ENCODE data around the gene EHBP1L1. TPM values are rescaled to one million over a fixed set of nuclear protein-coding genes. Genes with fewer than 3 reads are reported as not detected.
A peak's percentile ranks its signal among the peaks of the same experiment; 100 is the strongest.

The EHBP1L1 gene
- total and polyA plus RNA-seq, 2 of the 8 experiments (the other 6 are each of a cell fraction or from before 2014, with no cell fraction given), result 4.3 to 6.6 TPM

GRCh38 chr11:65588199-65589054 lies 12.6 kb downstream of the EHBP1L1 start:
- no peak overlapping the region for H2BK120ac ChIP-seq (replicated peaks; ENCODE audit: low read depth, low read length)
- peak overlapping the region; percentile 86; the same call in 1 of the 2 replicates for H2BK20ac ChIP-seq (ENCODE audit: low read length)
- H3K79me2 ChIP-seq (ENCODE audit: control insufficient read depth in 1 of 2, insufficient read depth in 2 of 2, low read length in 2 of 2), result no peaks in the 10 kb centered on the region
- H3K27ac ChIP-seq (ENCODE audit: low read depth, low read length), result no peak overlapping the region
- H3K56ac ChIP-seq (replicated peaks; ENCODE audit: insufficient read length, low read depth, low read length), result no peak overlapping the region
- H2AFZ ChIP-seq (ENCODE audit: low read length), result no peak overlapping the region
- peaks cover 27 to 57% (median 50%) of the 10 kb centered on the region in 4 experiments for H3K27me3 ChIP-seq (replicated peaks in 1 of 4; ENCODE audit: control insufficient read depth in 3 of 4, extremely low read depth in 1 of 4, insufficient read depth in 3 of 4, low read length in 3 of 4)
- peaks cover 0 to 2% of the 10 kb centered on the region in 2 experiments for H4K20me1 ChIP-seq (replicated peaks in 1 of 2; ENCODE audit: control insufficient read depth in 1 of 2, insufficient read depth in 2 of 2, low read length in 2 of 2)
- H3K9me3 ChIP-seq (ENCODE audit: insufficient read depth in 2 of 2, low read depth in 1 of 2, low read length in 1 of 2), result no peaks in the 10 kb centered on the region
- H4K8ac ChIP-seq (ENCODE audit: extremely low read depth, insufficient read depth, low read length), result peak overlapping the region; percentile 59; the same call in 1 of the 2 replicates
- peak overlapping the region; percentile 85; the same call in 1 of the 2 replicates for H2BK12ac ChIP-seq (ENCODE audit: low read depth, low read length)
- H3K79me1 ChIP-seq (ENCODE audit: low read depth, low read length), result no peaks in the 10 kb centered on the region
- ChIA-PET POLR2A (ENCODE audit: partially characterized antibody) (interaction anchor here (0.6 to 5.3 kb wide), 12 partner anchors 12 to 101 kb away, joined by 3 to 25 read pairs (median 4); partner anchors contain the start of genes EHBP1L1, FAM89B, MALAT1 and MAP3K11), CTCF (ENCODE audit: partially characterized antibody) (interaction anchor here (0.6 to 14.5 kb wide), 23 partner anchors 10 to 446 kb away, joined by 3 to 227 read pairs (median 4); partner anchors contain the start of genes EHBP1L1, FAM89B, PCNX3 and ZNRD2)
- peaks cover 3 to 31% (median 13%) of the 10 kb centered on the region in 4 experiments for H3K4me1 ChIP-seq (replicated peaks in 1 of 4; ENCODE audit: control insufficient read depth in 3 of 4, insufficient read depth in 4 of 4, low read length in 3 of 4)
- H3K4ac ChIP-seq (replicated peaks; ENCODE audit: insufficient read length, low read depth, low read length), result no peak overlapping the region
- H3K23me2 ChIP-seq (ENCODE audit: low read depth, low read length), result peaks cover 12% of the 10 kb centered on the region; the same call in 1 of the 2 replicates
- no peak overlapping the region for H3K18ac ChIP-seq (ENCODE audit: extremely low read depth, low read length)
- H3K14ac ChIP-seq (ENCODE audit: insufficient read length), result no peak overlapping the region
- no peak overlapping the region for H3K4me3 ChIP-seq (ENCODE audit: extremely low read depth in 1 of 4, insufficient read depth in 2 of 4, low read depth in 3 of 4, low read length in 4 of 4)
- H3K23ac ChIP-seq (ENCODE audit: insufficient read length), result no peak overlapping the region
- no peaks in the 10 kb centered on the region for H3K36me3 ChIP-seq (ENCODE audit: control insufficient read depth in 2 of 4, insufficient read depth in 4 of 4, low read length in 3 of 4)
- H3K4me2 ChIP-seq (ENCODE audit: insufficient read depth in 1 of 2, low read depth in 2 of 2, low read length in 2 of 2), result peak overlapping the region in 1 of 2 experiments; percentile 18; a peak in 1 of 4 replicates
- no peak for DNase-seq (ENCODE audit: low read depth in 1 of 2, low spot score in 2 of 2)
- no peak for FAIRE-seq
- peak overlapping the region; percentile 65 for H4K91ac ChIP-seq (replicated peaks; ENCODE audit: insufficient read length, low read length)
- 0 out of 2 replicates have a peak overlapping the region, but pooled peaks have one; percentile 61 for H2BK15ac ChIP-seq (ENCODE audit: low read length)
- no peak overlapping the region for H3K9ac ChIP-seq (replicated peaks in 1 of 4; ENCODE audit: extremely low read depth in 1 of 4, low read depth in 3 of 4, low read length in 3 of 4)
- no peak overlapping the region for H2BK5ac ChIP-seq (ENCODE audit: low read depth, low read length)
- no peak overlapping the region for H4K5ac ChIP-seq (ENCODE audit: insufficient read length, low read depth, low read length)
- no peak overlapping the region for H2AK5ac ChIP-seq (ENCODE audit: low read depth, low read length)
- 72% methylated on average over 11 of the region's 13 CpGs; no CpG with 5 or more reads in 1 of the 2 experiments for WGBS, 2 experiments (ENCODE audit: extremely low coverage in 1 of 2, insufficient coverage in 1 of 2, insufficient read length in 1 of 2, insufficient replicate concordance in 2 of 2, low coverage in 1 of 2, low lambda C conversion rate in 2 of 2, missing lambda C conversion rate in 1 of 2)
- TF ChIP-seq RAD21 (IDR thresholded peaks at IDR 0.05 in 1 of 2, conservative IDR thresholded peaks at IDR 0.05 in 1 of 2; ENCODE audit: low read depth in 2 of 2, low read length in 2 of 2), result peak; percentile 58 to 71
- no peak for TF ChIP-seq TCF12 (IDR thresholded peaks at IDR 0.05; ENCODE audit: low read depth, low read length)
- peak in 2 of 3 experiments; percentile 75 to 93; a peak in 3 of 4 replicates for TF ChIP-seq CTCF (IDR thresholded peaks at IDR 0.05; ENCODE audit: control extremely low read depth in 1 of 3, insufficient read depth in 1 of 3, low read depth in 1 of 3, low read length in 3 of 3)
- TF ChIP-seq SIN3A (conservative IDR thresholded peaks at IDR 0.05 in 1 of 2, IDR thresholded peaks at IDR 0.05 in 1 of 2; ENCODE audit: low read depth in 1 of 2, low read length in 2 of 2), result 0 out of 4 replicates have a peak, but pooled peaks of 1 of the 2 experiments have one; percentile 34
- TF ChIP-seq SUZ12 (IDR thresholded peaks at IDR 0.05; ENCODE audit: low read length), result 0 out of 2 replicates have a peak, but pooled peaks have one; percentile 0
- no peak for TF ChIP-seq CHD1 (IDR thresholded peaks at IDR 0.05; ENCODE audit: low read depth, low read length)
- no peak for TF ChIP-seq POLR2AphosphoS5 (IDR thresholded peaks at IDR 0.05; ENCODE audit: low read depth, low read length)
